GM12892 (cell line): ENCODE results near the gene EPHX1.

Experiments
- POLR2A ChIP-seq: IDR thresholded peaks from 2 replicates; pipeline ENCODE4 v1.6.1; 2011; ENCODE audit warnings: low read depth, low read length, control low read depth
- POLR2AphosphoS5 ChIP-seq: IDR thresholded peaks from 2 replicates; pipeline ENCODE4 v1.6.1; 2011; ENCODE audit warnings: low read depth, low read length, control low read depth
- TAF1 ChIP-seq: IDR thresholded peaks from 2 replicates; pipeline ENCODE4 v1.6.1; 2011; ENCODE audit warnings: low read depth, mild to moderate bottlenecking, control low read depth, low read length, borderline replicate concordance

- TF ChIP-seq POLR2A (no peak), POLR2AphosphoS5 (no peak), TAF1 (no peak)
Observed at GRCh38 chr1:225880636-225881035, 70.7 kb downstream of the EPHX1 start.
